Kidney epithelial cell (primary cell): Measurements from ENCODE around the gene HSF2. TPM values are rescaled to one million over a fixed set of nuclear protein-coding genes. Genes with fewer than 3 reads are reported as not detected.

ENCODE experiments used
- DNase-seq: peaks from one replicate; pipeline ENCODE4 v3.0.0-alpha.2; 2010; ENCODE audit warnings: low read depth
- H3K27me3 ChIP-seq: 2 replicates; pipeline ENCODE4 v1.6.0; 2011; ENCODE audit warnings: low read length; ENCODE audit not compliant: control insufficient read depth, insufficient read depth
- H3K36me3 ChIP-seq: 2 replicates; pipeline ENCODE4 v1.5.1; 2011; ENCODE audit warnings: low read length; ENCODE audit not compliant: control insufficient read depth, insufficient read depth
- H3K4me3 ChIP-seq: 2 replicates; pipeline ENCODE4 v1.5.1; 2011; ENCODE audit warnings: low read depth, mild to moderate bottlenecking, control low read depth, low read length
- total RNA-seq: library from RNA; depleted of rRNA; stranded (reverse); fragments of >200 nt; gene quantifications from 2 replicates; pipeline ENCODE4 v1.2.3, GENCODE V29; 2015
- TF ChIP-seq, protein P1 (sequence below): IDR thresholded peaks from 2 replicates; pipeline ENCODE4 v1.5.1; 2011; ENCODE audit warnings: mild to moderate bottlenecking, moderate library complexity, low read length, control low read depth, inconsistent platforms; ENCODE audit not compliant: insufficient read depth, poor library complexity, severe bottlenecking

HSF2 gene
- total RNA-seq, 1 donor from 2014 or later: 17.3 TPM

DNA sequence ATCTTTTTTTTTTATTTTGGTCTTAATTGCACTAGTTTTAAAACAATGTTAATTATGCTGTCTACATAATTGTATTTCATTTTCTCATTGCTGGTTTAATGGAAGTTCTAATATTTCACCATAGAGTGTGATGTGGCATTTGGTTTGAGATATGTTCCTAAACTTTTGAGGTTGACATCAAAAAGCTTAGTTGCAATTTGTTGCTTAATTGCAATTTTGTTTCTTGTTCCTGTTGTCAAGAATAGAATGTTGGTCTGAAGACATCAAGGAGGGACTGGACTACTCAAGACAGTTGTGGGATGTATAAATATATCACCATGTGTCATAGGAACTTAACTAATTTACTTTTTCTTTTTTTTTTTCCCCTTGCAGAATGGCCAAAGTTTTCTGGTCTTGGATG lies 12.5 kb downstream of the HSF2 start:
- TF ChIP-seq, protein P1, sequence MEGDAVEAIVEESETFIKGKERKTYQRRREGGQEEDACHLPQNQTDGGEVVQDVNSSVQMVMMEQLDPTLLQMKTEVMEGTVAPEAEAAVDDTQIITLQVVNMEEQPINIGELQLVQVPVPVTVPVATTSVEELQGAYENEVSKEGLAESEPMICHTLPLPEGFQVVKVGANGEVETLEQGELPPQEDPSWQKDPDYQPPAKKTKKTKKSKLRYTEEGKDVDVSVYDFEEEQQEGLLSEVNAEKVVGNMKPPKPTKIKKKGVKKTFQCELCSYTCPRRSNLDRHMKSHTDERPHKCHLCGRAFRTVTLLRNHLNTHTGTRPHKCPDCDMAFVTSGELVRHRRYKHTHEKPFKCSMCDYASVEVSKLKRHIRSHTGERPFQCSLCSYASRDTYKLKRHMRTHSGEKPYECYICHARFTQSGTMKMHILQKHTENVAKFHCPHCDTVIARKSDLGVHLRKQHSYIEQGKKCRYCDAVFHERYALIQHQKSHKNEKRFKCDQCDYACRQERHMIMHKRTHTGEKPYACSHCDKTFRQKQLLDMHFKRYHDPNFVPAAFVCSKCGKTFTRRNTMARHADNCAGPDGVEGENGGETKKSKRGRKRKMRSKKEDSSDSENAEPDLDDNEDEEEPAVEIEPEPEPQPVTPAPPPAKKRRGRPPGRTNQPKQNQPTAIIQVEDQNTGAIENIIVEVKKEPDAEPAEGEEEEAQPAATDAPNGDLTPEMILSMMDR: no peak
- Histone ChIP-seq H3K4me3 (no peak overlapping the region), H3K27me3 (no peaks in the 10 kb centered on the region), H3K36me3 (no peaks in the 10 kb centered on the region)
- DNase-seq: no peak

DNA sequence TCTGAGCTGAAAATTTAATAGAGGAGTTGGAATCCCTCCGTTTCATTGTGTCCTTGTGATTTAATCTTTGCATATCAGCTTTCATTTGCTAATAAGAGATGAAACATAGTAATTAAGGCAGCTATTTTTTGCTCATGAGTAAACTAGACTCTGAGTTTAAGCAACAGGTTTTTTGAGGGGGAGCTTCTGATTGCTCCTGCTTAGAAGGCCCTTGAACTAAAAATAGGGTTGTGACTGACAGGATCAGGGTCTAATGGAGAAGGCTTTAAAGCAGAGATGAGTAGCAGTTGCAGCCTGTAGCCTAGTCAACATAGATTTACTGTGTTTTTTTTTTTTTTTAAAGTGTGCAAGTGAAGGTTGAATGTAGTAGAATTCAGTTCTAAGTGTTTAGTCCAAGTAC lies 17.4 kb downstream of the HSF2 start:
- no peak overlapping the region for H3K4me3 ChIP-seq
- no peaks in the 10 kb centered on the region for H3K36me3 ChIP-seq
- DNase-seq: no peak
- H3K27me3 ChIP-seq: no peaks in the 10 kb centered on the region
- TF ChIP-seq, protein P1: no peak

DNA sequence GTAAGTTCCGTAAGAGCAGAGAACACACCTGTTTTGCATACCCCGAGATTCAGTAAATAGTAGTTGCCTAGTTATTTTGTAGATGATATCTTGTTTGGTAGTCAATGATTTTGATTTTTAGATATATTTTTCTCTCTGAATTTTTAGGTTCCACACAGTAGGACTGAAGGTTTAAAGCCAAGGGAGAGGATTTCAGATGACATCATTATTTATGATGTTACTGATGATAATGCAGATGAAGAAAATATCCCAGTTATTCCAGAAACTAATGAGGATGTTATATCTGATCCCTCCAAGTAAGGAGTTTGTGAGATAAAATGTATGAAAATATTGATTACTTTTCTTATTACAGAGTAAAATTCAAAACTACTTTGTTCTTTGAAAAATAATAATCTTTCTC lies 22.6 kb downstream of the HSF2 start:
- no peak overlapping the region for H3K4me3 ChIP-seq
- H3K27me3 ChIP-seq: no peaks in the 10 kb centered on the region
- no peak for DNase-seq
- H3K36me3 ChIP-seq: no peaks in the 10 kb centered on the region
- TF ChIP-seq, protein P1: no peak

DNA sequence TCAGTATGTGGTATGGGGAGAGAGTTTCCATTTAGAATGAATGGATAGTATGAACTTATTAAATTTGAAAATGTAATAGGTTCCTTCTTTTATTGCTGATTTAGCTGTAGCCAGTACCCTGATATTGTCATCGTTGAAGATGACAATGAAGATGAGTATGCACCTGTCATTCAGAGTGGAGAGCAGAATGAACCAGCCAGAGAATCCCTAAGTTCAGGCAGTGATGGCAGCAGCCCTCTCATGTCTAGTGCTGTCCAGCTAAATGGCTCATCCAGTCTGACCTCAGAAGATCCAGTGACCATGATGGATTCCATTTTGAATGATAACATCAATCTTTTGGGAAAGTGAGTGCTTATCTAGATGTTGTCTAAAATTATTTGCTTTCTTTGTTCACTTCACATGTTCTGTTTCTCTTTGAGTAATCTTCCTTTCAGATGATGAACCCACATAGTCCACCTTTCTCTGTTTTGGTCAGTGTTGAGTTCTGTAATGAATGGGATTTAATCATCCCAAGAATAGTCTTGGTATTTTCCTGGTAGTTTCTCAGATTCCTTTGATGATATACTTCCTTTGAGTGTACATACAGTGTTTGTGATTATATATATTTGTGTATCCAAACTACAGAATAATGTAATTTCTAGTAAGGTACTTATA lies 23.3 kb downstream of the HSF2 start:
- Histone ChIP-seq H3K27me3 (no peaks in the 10 kb centered on the region), H3K36me3 (no peaks in the 10 kb centered on the region), H3K4me3 (no peak overlapping the region)
- DNase-seq: no peak
- TF ChIP-seq, protein P1: no peak

DNA sequence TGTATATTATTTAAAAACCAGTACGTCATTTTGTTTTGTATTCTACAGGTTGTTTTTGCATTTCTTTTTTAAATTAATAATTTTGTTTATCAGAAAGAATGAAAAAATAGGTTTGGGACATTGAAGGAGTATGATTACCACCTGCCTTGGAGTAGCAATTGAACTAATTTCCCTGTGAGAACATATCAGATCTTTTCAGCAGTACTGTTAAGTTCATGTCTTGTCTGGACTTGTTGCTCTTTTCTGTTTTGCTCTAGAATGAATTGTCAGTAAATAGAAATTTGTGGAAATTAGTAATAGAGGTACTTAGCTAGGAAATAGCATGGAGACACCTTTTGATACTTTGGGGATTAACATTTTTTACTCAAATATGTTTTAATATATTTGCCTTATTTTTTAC lies 24.3 kb downstream of the HSF2 start:
- TF ChIP-seq, protein P1: no peak
- no peak for DNase-seq
- Histone ChIP-seq H3K4me3 (no peak overlapping the region), H3K36me3 (no peaks in the 10 kb centered on the region), H3K27me3 (no peaks in the 10 kb centered on the region)

DNA sequence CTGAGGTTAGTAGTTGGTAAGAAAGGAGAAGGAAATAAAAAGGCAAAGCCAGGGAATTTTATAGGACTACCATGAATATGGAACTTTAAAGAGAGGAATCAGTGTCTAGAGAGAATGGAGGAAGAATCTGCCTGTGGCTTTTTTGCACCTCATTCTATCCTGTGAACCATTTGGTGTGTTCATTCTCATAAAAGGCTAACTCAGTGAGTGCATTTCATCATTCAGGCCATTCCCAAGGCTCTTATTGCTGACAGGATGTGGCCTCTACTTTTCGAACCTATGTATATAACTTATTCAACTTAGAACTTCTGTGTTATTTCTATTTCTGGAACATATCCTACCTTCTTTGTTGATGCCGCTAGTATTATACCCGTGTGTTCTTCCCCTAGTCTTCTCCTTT lies 27.1 kb downstream of the HSF2 start:
- no peak overlapping the region for H3K4me3 ChIP-seq
- H3K27me3 ChIP-seq: no peaks in the 10 kb centered on the region
- DNase-seq: no peak
- TF ChIP-seq, protein P1: no peak
- H3K36me3 ChIP-seq: no peaks in the 10 kb centered on the region
